Neural cell (in vitro differentiated cells): ENCODE results near the gene PNPLA1.

Experiments
- CTCF ChIP-seq: fragments of 450-650 bp; IDR thresholded peaks from 2 replicates; pipeline ENCODE4 v1.5.1; 2014; ENCODE audit warnings: antibody characterized with exemption, mild to moderate bottlenecking, moderate library complexity; ENCODE audit not compliant: poor library complexity, severe bottlenecking
- EP300 ChIP-seq: fragments of 450-650 bp; conservative IDR thresholded peaks from 2 replicates; pipeline ENCODE4 v1.6.1; 2014; ENCODE audit warnings: antibody characterized with exemption, mild to moderate bottlenecking, moderate library complexity; ENCODE audit not compliant: poor library complexity, severe bottlenecking
- EZH2 ChIP-seq: fragments of 200-600, 300-800 bp; shearing (Covaris generic), sonication (generic); IDR thresholded peaks from 2 replicates; pipeline ENCODE4 v1.6.1; 2014; ENCODE audit warnings: antibody characterized with exemption, low read length, borderline replicate concordance, mild to moderate bottlenecking; ENCODE audit not compliant: insufficient read depth, poor library complexity, severe bottlenecking
- MXI1 ChIP-seq: fragments of 450-650 bp; conservative IDR thresholded peaks from 2 replicates; pipeline ENCODE4 v1.6.1; 2014; ENCODE audit warnings: antibody characterized with exemption, mild to moderate bottlenecking; ENCODE audit not compliant: poor library complexity, severe bottlenecking
- POLR2AphosphoS5 ChIP-seq: IDR thresholded peaks from 2 replicates; pipeline ENCODE4 v1.6.1; 2012
- RAD21 ChIP-seq: fragments of 450-650 bp; conservative IDR thresholded peaks from 2 replicates; pipeline ENCODE4 v1.6.1; 2014; ENCODE audit warnings: antibody characterized with exemption, mild to moderate bottlenecking, moderate library complexity
- REST ChIP-seq: IDR thresholded peaks from 2 replicates; pipeline ENCODE4 v1.6.1; 2012; ENCODE audit warnings: borderline replicate concordance
- TAF1 ChIP-seq: IDR thresholded peaks from 2 replicates; pipeline ENCODE4 v1.6.1; 2012; ENCODE audit warnings: low read depth

GRCh38 chr6:36246506-36247268, 23.2 kb upstream of the PNPLA1 start:
- TF ChIP-seq CTCF = no peak
- no peak for TF ChIP-seq TAF1
- TF ChIP-seq REST = no peak
- no peak for TF ChIP-seq POLR2AphosphoS5
- TF ChIP-seq RAD21 = no peak
- TF ChIP-seq EZH2 = no peak
- TF ChIP-seq EP300 = no peak
- no peak for TF ChIP-seq MXI1
